SU-DHL-6 (cell line): ENCODE measurements around the gene UBL5.

Experiments used
- H2AFZ ChIP-seq: fragments of 200-600 bp; sonication (generic); 2 replicates; pipeline ENCODE4 v1.6.1; 2014; ENCODE audit warnings: low read depth, mild to moderate bottlenecking, moderate library complexity, mixed read lengths, antibody characterized with exemption, low read length; ENCODE audit not compliant: severe bottlenecking
- H3F3A ChIP-seq: fragments of 200-600 bp; shearing (Covaris generic); 2 replicates; pipeline ENCODE4 v1.6.0; 2016; ENCODE audit warnings: antibody characterized with exemption, mild to moderate bottlenecking; ENCODE audit not compliant: insufficient read depth
- H3K27ac ChIP-seq: fragments of 200-600 bp; sonication (generic); 2 replicates; pipeline ENCODE4 v1.5.1; 2016; ENCODE audit warnings: low read depth, mild to moderate bottlenecking, low read length, moderate library complexity, mixed read lengths
- H3K27me3 ChIP-seq: fragments of 200-600 bp; sonication (generic), shearing (Covaris generic); 2 replicates; pipeline ENCODE4 v1.6.0; 2014; ENCODE audit warnings: mild to moderate bottlenecking, low read length
- H3K36me3 ChIP-seq: fragments of 200-600 bp; sonication (generic); 2 replicates; pipeline ENCODE4 v1.6.1; 2014; ENCODE audit warnings: mild to moderate bottlenecking, low read length, mixed read lengths
- H3K4me2 ChIP-seq: fragments of 300-600, 200-600 bp; shearing (Covaris generic), sonication (generic); 2 replicates; pipeline ENCODE4 v1.6.0; 2014; ENCODE audit warnings: low read length, low read depth, mild to moderate bottlenecking; ENCODE audit not compliant: poor library complexity, severe bottlenecking
- H3K4me3 ChIP-seq: fragments of 200-600 bp; sonication (generic); 2 replicates; pipeline ENCODE4 v1.5.1; 2014; ENCODE audit warnings: antibody characterized with exemption, low read length, mild to moderate bottlenecking, mixed read lengths; ENCODE audit not compliant: insufficient read depth, poor library complexity, severe bottlenecking
- H3K79me2 ChIP-seq: fragments of 200-600 bp; sonication (generic); 2 replicates; pipeline ENCODE4 v1.6.1; 2014; ENCODE audit warnings: mild to moderate bottlenecking, low read length, moderate library complexity; ENCODE audit not compliant: insufficient read depth
- H3K9ac ChIP-seq: fragments of 200-600 bp; sonication (generic); 2 replicates; pipeline ENCODE4 v1.7.0; 2014; ENCODE audit warnings: mild to moderate bottlenecking, low read length
- H3K9me2 ChIP-seq: fragments of 200-600 bp; sonication (generic); replicated peaks from 2 replicates; pipeline ENCODE4 v1.6.1; 2014; ENCODE audit warnings: low read length; ENCODE audit not compliant: insufficient read depth
- H3K9me3 ChIP-seq: fragments of 200-600 bp; sonication (generic); 2 replicates; pipeline ENCODE4 v1.6.1; 2014; ENCODE audit warnings: low read length, mixed read lengths; ENCODE audit not compliant: insufficient read depth
- H4K20me1 ChIP-seq: fragments of 200-600 bp; sonication (generic); 2 replicates; pipeline ENCODE4 v1.6.1; 2014; ENCODE audit warnings: low read depth, mild to moderate bottlenecking, antibody characterized with exemption, low read length, moderate library complexity, mixed read lengths
- EZH2phosphoT487 ChIP-seq: fragments of 200-600 bp; sonication (generic), shearing (Covaris generic); conservative IDR thresholded peaks from 2 replicates; pipeline ENCODE4 v1.6.1; 2018; ENCODE audit warnings: mild to moderate bottlenecking, antibody characterized with exemption, low read length, moderate library complexity, mixed read lengths
- TF ChIP-seq, protein P1 (sequence below): fragments of 200-600 bp; sonication (generic); IDR thresholded peaks from one replicate; pipeline ENCODE4 v1.5.1; 2017; ENCODE audit warnings: antibody characterized with exemption, mild to moderate bottlenecking, low read length, moderate library complexity; ENCODE audit not compliant: insufficient read depth, poor library complexity, severe bottlenecking

UBL5 gene

DNA sequence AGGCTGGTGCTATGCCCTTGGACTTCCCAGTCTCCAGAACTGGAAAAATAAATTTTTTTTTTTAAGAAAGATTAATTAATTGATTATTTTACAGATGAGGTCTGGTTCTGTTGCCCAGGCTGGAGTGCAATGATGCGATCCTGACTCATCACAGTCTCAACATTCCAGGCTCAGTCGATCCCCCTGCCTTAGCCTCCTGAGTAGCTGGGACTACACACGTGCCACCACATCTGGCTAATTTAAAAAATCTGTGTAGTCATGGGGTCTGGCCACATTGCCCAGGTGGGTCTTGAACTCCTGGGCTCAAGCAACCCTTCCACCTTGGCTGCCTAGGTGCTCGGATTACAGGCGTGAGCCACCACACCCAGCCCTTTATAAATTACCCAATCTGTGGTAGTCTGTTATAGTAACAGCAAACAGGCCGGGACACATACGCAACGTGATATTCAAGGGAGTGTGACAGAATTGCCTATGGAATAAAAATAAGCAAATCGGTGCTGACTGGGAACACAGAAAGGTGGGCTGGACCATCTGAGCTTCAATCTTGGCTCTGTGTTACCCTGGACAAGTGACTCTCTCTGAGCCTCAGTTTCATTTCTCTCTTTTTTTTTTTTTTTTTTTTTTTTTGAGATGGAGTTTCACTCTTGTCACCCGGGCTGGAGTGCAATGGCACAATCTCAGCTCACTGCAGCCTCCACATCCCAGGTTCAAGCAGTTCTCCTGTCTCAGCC lies 50.2 kb downstream of the UBL5 start:
- Histone ChIP-seq H2AFZ (no peak overlapping the region), H3K9me2 (no peaks in the 10 kb centered on the region), H3K9ac (no peak overlapping the region), H3K27me3 (no peaks in the 10 kb centered on the region), H3K27ac (no peak overlapping the region), H4K20me1 (no peaks in the 10 kb centered on the region), H3K79me2 (no peaks in the 10 kb centered on the region), H3K36me3 (no peaks in the 10 kb centered on the region), H3F3A (no peaks in the 10 kb centered on the region), H3K9me3 (no peaks in the 10 kb centered on the region), H3K4me3 (no peak overlapping the region), H3K4me2 (no peak overlapping the region)
- TF ChIP-seq, protein P1, sequence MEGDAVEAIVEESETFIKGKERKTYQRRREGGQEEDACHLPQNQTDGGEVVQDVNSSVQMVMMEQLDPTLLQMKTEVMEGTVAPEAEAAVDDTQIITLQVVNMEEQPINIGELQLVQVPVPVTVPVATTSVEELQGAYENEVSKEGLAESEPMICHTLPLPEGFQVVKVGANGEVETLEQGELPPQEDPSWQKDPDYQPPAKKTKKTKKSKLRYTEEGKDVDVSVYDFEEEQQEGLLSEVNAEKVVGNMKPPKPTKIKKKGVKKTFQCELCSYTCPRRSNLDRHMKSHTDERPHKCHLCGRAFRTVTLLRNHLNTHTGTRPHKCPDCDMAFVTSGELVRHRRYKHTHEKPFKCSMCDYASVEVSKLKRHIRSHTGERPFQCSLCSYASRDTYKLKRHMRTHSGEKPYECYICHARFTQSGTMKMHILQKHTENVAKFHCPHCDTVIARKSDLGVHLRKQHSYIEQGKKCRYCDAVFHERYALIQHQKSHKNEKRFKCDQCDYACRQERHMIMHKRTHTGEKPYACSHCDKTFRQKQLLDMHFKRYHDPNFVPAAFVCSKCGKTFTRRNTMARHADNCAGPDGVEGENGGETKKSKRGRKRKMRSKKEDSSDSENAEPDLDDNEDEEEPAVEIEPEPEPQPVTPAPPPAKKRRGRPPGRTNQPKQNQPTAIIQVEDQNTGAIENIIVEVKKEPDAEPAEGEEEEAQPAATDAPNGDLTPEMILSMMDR = no peak
- no peak for TF ChIP-seq EZH2phosphoT487

DNA sequence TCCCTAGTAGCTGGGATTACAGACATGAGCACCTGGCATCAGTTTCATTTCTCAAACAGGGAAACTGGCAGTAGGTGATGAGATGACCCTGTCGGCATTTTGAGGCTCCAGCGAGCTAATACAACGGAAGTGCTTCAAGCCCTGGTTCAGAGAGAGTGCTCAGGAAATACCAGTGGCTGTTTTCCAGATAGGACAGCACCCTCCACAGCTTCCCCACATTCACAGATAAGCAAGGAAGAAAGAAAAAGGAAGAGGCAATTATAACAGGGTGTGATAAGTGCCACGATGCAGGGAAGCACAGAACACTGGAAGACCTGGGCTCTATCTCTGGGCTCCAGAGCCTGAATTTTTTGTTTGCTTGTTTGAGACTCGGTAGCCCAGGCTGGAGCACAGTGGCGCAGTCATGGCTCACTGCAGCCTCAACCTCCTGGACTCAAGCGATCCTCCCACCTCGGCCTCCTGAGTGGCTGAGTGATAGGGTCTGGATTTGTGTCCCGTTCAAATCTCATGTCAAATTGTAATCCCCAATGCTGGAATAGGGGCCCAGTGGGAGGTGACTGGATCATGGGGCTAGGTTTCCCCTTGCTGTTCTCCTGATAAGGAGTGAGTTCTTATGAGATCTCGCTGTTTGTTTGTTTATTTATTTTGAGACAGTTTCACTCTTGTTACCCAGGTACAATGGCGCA lies 50.9 kb downstream of the UBL5 start:
- no peak for TF ChIP-seq EZH2phosphoT487
- TF ChIP-seq, protein P1 = no peak
- H3K4me2 ChIP-seq = no peak overlapping the region
- no peaks in the 10 kb centered on the region for H3K9me2 ChIP-seq
- H3K36me3 ChIP-seq = no peaks in the 10 kb centered on the region
- no peaks in the 10 kb centered on the region for H3F3A ChIP-seq
- no peak overlapping the region for H3K9ac ChIP-seq
- H3K4me3 ChIP-seq = no peak overlapping the region
- no peak overlapping the region for H2AFZ ChIP-seq
- H3K79me2 ChIP-seq = no peaks in the 10 kb centered on the region
- no peak overlapping the region for H3K27ac ChIP-seq
- no peaks in the 10 kb centered on the region for H3K27me3 ChIP-seq
- H3K9me3 ChIP-seq = no peaks in the 10 kb centered on the region
- H4K20me1 ChIP-seq = no peaks in the 10 kb centered on the region
